NCI-H2171 (cell line): Measurements from ENCODE around the gene NFATC1.

ENCODE experiments used
- DNase-seq: peaks from one replicate; lab custom pipeline; 2025; lab: John Stamatoyannopoulos, UW

The NFATC1 gene

GRCh38 chr18:79508565-79509535 is 113.1 kb downstream of the NFATC1 start:
- DNase-seq = no peak

- no peak for DNase-seq
Measured at GRCh38 chr18:79509536-79509930, 113.8 kb downstream of the NFATC1 start.

GRCh38 chr18:79510046-79510685 is 114.4 kb downstream of the NFATC1 start:
- DNase-seq = no peak

- DNase-seq = no peak
Measured at GRCh38 chr18:79510731-79511241, 115.1 kb downstream of the NFATC1 start.

- DNase-seq = no peak
Measured at GRCh38 chr18:79511271-79511670, 115.5 kb downstream of the NFATC1 start.

GRCh38 chr18:79511671-79512301 is 116.1 kb downstream of the NFATC1 start:
- no peak for DNase-seq

- DNase-seq = no peak
Measured at GRCh38 chr18:79512461-79513380, 117.0 kb downstream of the NFATC1 start.

- no peak for DNase-seq
Measured at GRCh38 chr18:79513381-79514081, 117.8 kb downstream of the NFATC1 start.

GRCh38 chr18:79515331-79515730 is 119.6 kb downstream of the NFATC1 start:
- no peak for DNase-seq

GRCh38 chr18:79515944-79516351 is 120.2 kb downstream of the NFATC1 start:
- no peak for DNase-seq

- DNase-seq = no peak
Measured at GRCh38 chr18:79516441-79516931, 120.8 kb downstream of the NFATC1 start.

GRCh38 chr18:79517341-79517740 is 121.6 kb downstream of the NFATC1 start:
- no peak for DNase-seq

GRCh38 chr18:79518028-79518682 is 122.4 kb downstream of the NFATC1 start:
- DNase-seq = no peak

GRCh38 chr18:79518683-79519128 is 123.0 kb downstream of the NFATC1 start:
- no peak for DNase-seq

GRCh38 chr18:79519751-79520477 is 124.2 kb downstream of the NFATC1 start:
- DNase-seq = no peak

GRCh38 chr18:79520478-79521390 is 125.0 kb downstream of the NFATC1 start:
- DNase-seq = no peak

GRCh38 chr18:79521416-79522205 is 125.9 kb downstream of the NFATC1 start:
- DNase-seq = no peak
